LNCaP clone FGC (cell line): ENCODE results near the gene C10orf90.

Experiments
- DNase-seq: peaks from one replicate; pipeline ENCODE4 v3.0.0-alpha.2; 2011; ENCODE audit warnings: low read depth
- H3K4me3 ChIP-seq: 2 replicates; pipeline ENCODE4 v1.5.1; 2011; ENCODE audit warnings: mild to moderate bottlenecking, low read depth, low read length, control low read depth
- CTCF ChIP-seq: IDR thresholded peaks from 2 replicates; pipeline ENCODE4 v1.5.1; 2012; ENCODE audit warnings: mild to moderate bottlenecking; ENCODE audit not compliant: control insufficient read depth, insufficient read depth; ENCODE audit errors: extremely low read depth

Gene C10orf90

GRCh38 chr10:126658928-126659327 lies 11.6 kb downstream of the C10orf90 start:
- no peak overlapping the region for H3K4me3 ChIP-seq
- DNase-seq, result no peak
- no peak for TF ChIP-seq CTCF

- no peak for TF ChIP-seq CTCF
- no peak for DNase-seq
- H3K4me3 ChIP-seq, result no peak overlapping the region
These were observed 15.9 kb downstream of the C10orf90 start for GRCh38 chr10:126654579-126654978.

- no peak overlapping the region for H3K4me3 ChIP-seq
- no peak for TF ChIP-seq CTCF
- DNase-seq, result no peak
These were observed 19.0 kb downstream of the C10orf90 start for GRCh38 chr10:126651467-126651866.

- DNase-seq, result no peak
These were observed 20.3 kb downstream of the C10orf90 start for GRCh38 chr10:126650161-126650560.

GRCh38 chr10:126647116-126647515 lies 23.4 kb downstream of the C10orf90 start:
- H3K4me3 ChIP-seq, result no peak overlapping the region
- TF ChIP-seq CTCF, result no peak
- DNase-seq, result no peak

More at GRCh38 chr10:126650161-126650560, 20.3 kb downstream of the C10orf90 start:
- no peak overlapping the region for H3K4me3 ChIP-seq
- TF ChIP-seq CTCF, result no peak

- DNase-seq, result no peak
- H3K4me3 ChIP-seq, result no peak overlapping the region
- TF ChIP-seq CTCF, result no peak
These were observed 24.4 kb downstream of the C10orf90 start for GRCh38 chr10:126646110-126646509.

- TF ChIP-seq CTCF, result no peak
- H3K4me3 ChIP-seq, result no peak overlapping the region
- no peak for DNase-seq
These were observed 30.1 kb downstream of the C10orf90 start for GRCh38 chr10:126640401-126640800.
